K562 (cell line): ENCODE measurements around the gene PALM3. TPM values are rescaled to one million over a fixed set of nuclear protein-coding genes. Genes with fewer than 3 reads are reported as not detected.

Experiments used
- ATAC-seq: fragments of 200-7000 bp; cut with Tn5 transposase; 3 replicates; pipeline ENCODE4 v1.9.1; 2020; ENCODE audit warnings: moderate library complexity
- BruUV-seq: library from RNA; stranded (reverse); fragments of 400-500 nt; replicated peaks from 2 replicates; lab custom pipeline; 2021; lab: Mats Ljungman, UMichigan
- CTCF ChIA-PET: fragments of 300-600 bp; formaldehyde crosslinking; extraction: SDS; loops from one replicate; lab custom pipeline; 2021; ENCODE audit warnings: low intra/inter-chr PET ratio; lab: Yijun Ruan, JAX
- POLR2A ChIA-PET: fragments of 300-600, 350-650 bp; sonication (Branson Sonifier 250); formaldehyde crosslinking; extraction: SDS; loops from one replicate; lab custom pipeline; 2021; ENCODE audit warnings: antibody characterized with exemption, inconsistent platforms; lab: Yijun Ruan, JAX
- DNase-seq, 4 experiments: peaks; one replicate each; pipeline versions ENCODE4 v3.0.0 to v3.0.0-alpha.2; 2011 to 2018; ENCODE audit warnings: low spot score in 3 of 4, mixed read lengths in 3 of 4; ENCODE audit errors: extremely low read depth in 1 of 4
- FAIRE-seq: peaks from 2 replicates; lab custom pipeline; 2011; peaks lifted over from hg19 to GRCh38; lab: Jason Lieb, UNC
- H2AFZ ChIP-seq: 2 replicates; pipeline ENCODE4 v1.6.0; 2011; ENCODE audit warnings: low read depth, low read length, control low read depth, inconsistent platforms
- H3K27ac ChIP-seq: fragments of 200-600 bp; 3 replicates; pipeline ENCODE4 v1.8.0; 2011; ENCODE audit warnings: low read depth, mild to moderate bottlenecking, control low read depth, inconsistent platforms, low read length, moderate library complexity, mixed read lengths; ENCODE audit errors: extremely low read depth
- H3K27me3 ChIP-seq, 2 experiments: fragments of 300-600 bp in 1 of 2; 2 replicates in 1 of 2; 3 replicates in 1 of 2; pipeline versions ENCODE4 v1.6.0 to v1.8.0; 2011; ENCODE audit warnings: inconsistent platforms in 2 of 2, low read length in 2 of 2, mild to moderate bottlenecking in 1 of 2, mixed read lengths in 1 of 2, moderate library complexity in 1 of 2; ENCODE audit not compliant: control insufficient read depth in 2 of 2, insufficient read depth in 2 of 2
- H3K36me3 ChIP-seq: fragments of 300-600 bp; 3 replicates; pipeline ENCODE4 v1.8.0; 2011; ENCODE audit warnings: mild to moderate bottlenecking, low read length, inconsistent platforms; ENCODE audit not compliant: control insufficient read depth, insufficient read depth
- H3K4me1 ChIP-seq, 2 experiments: fragments of 200-600 bp in 1 of 2; replicated peaks in 1 of 2; 2 replicates in 1 of 2; 3 replicates in 1 of 2; pipeline versions ENCODE4 v1.5.1 to v1.8.0; 2011; ENCODE audit warnings: inconsistent platforms in 2 of 2, low read length in 2 of 2, mild to moderate bottlenecking in 1 of 2, mixed read lengths in 1 of 2, moderate library complexity in 1 of 2; ENCODE audit not compliant: control insufficient read depth in 2 of 2, insufficient read depth in 2 of 2
- H3K4me2 ChIP-seq: 2 replicates; pipeline ENCODE4 v1.6.1; 2011; ENCODE audit warnings: low read length, control low read depth, inconsistent platforms, mixed read lengths; ENCODE audit not compliant: insufficient read depth
- H3K4me3 ChIP-seq: fragments of 200-600 bp; sonication (generic), shearing (Covaris generic); 2 replicates; pipeline ENCODE4 v1.5.1; 2016; ENCODE audit warnings: control low read depth, inconsistent platforms
- H3K79me2 ChIP-seq: fragments of 200-600 bp; 3 replicates; pipeline ENCODE4 v1.8.0; 2011; ENCODE audit warnings: low read length, inconsistent platforms; ENCODE audit not compliant: control insufficient read depth, insufficient read depth
- H3K9ac ChIP-seq, 2 experiments: 2 replicates each; pipeline versions ENCODE4 v1.6.0 to v1.6.1; 2011; ENCODE audit warnings: low read depth in 2 of 2, low read length in 2 of 2, control low read depth in 1 of 2, inconsistent platforms in 1 of 2, mild to moderate bottlenecking in 1 of 2, mixed read lengths in 1 of 2; ENCODE audit not compliant: insufficient read depth in 1 of 2
- H3K9me1 ChIP-seq: one replicate; pipeline ENCODE4 v1.6.0; 2011; ENCODE audit warnings: inconsistent platforms, mild to moderate bottlenecking, low read length, moderate library complexity; ENCODE audit not compliant: control insufficient read depth, insufficient read depth
- H3K9me3 ChIP-seq: replicated peaks from 2 replicates; pipeline ENCODE4 v1.5.1; 2011; ENCODE audit warnings: low read depth, low read length, inconsistent platforms; ENCODE audit not compliant: control insufficient read depth, insufficient read depth
- H4K20me1 ChIP-seq: replicated peaks from 2 replicates; pipeline ENCODE4 v1.6.1; 2011; ENCODE audit warnings: low read length, inconsistent platforms, mixed read lengths; ENCODE audit not compliant: control insufficient read depth, insufficient read depth
- RBM25 ChIP-seq: fragments of 200-400 bp; formaldehyde crosslinking; IDR thresholded peaks from 2 replicates; pipeline ENCODE4 v1.6.1; 2018; ENCODE audit warnings: low read length, low read depth, moderate library complexity; ENCODE audit not compliant: severe bottlenecking
- RNF2 ChIP-seq: sonication (generic); IDR thresholded peaks from 2 replicates; pipeline ENCODE4 v1.6.1; 2016
- SUPT5H ChIP-seq: fragments of 450-650 bp; IDR thresholded peaks from 2 replicates; pipeline ENCODE4 v1.6.1; 2016
- WGBS: fragments of 100-300 bp; shearing (Covaris generic); methylation state at CpG from one replicate; pipeline ENCODE4 v1.1.6; 2016; ENCODE audit warnings: low coverage, mixed read lengths; ENCODE audit not compliant: insufficient coverage; ENCODE audit errors: missing lambda C conversion rate; 5-methylcytosine and 5-hydroxymethylcytosine counted together
- in situ Hi-C: fragments of 300-500 bp; cut with MboI; formaldehyde crosslinking; loops from 4 replicates; pipeline ENCODE4 v1.15.0; 2018; ENCODE audit warnings: inconsistent platforms, mixed read lengths
- intact Hi-C: fragments of 100-400 bp; cut with micrococcal nuclease; formaldehyde crosslinking; loops from 2 replicates; pipeline ENCODE4 v1.14.2; 2022
- polyA plus RNA-seq, 8 experiments: library from polyadenylated mRNA; depleted of rRNA in 4 of 8; stranded (reverse) in 5 of 8; unstranded in 3 of 8; fragments of >200 nt; fragmentation: Nextera tagmentation in 2 of 8; fragmentation: Illumina TruSeq in 1 of 8; extraction: Ambion mirVana in 2 of 8; extraction: Trizol in 1 of 8; gene quantifications; 2 replicates each; pipeline versions ENCODE4 v1.2.1 to v1.2.3, GENCODE V29; 2011 to 2014; ENCODE audit warnings: inconsistent platforms in 1 of 8, missing spikeins in 1 of 8
- total RNA-seq, 7 experiments: library from RNA; depleted of rRNA in 6 of 7; stranded (reverse); fragments of >200 nt in 6 of 7; fragmentation: Illumina TruSeq in 2 of 7; extraction: Trizol in 2 of 7; gene quantifications; 2 replicates each; pipeline versions ENCODE4 v1.2.1 to v1.2.3, GENCODE V29; 2011 to 2021; ENCODE audit warnings: low replicate concordance in 1 of 7
- TF ChIP-seq, protein P1 (sequence below): sonication (generic); formaldehyde crosslinking; IDR thresholded peaks from 2 replicates; pipeline ENCODE4 v1.8.1; 2022; ENCODE audit warnings: missing genetic modification reagents
- TF ChIP-seq, protein P2 (sequence below): fragments of 450-650 bp; IDR thresholded peaks from 2 replicates; pipeline ENCODE4 v1.6.1; 2016
- TF ChIP-seq, protein P3 (sequence below): fragments of 250-450 bp; sonication (Bioruptor Pico); IDR thresholded peaks from 2 replicates; pipeline ENCODE4 v1.5.0; 2021; ENCODE audit warnings: mild to moderate bottlenecking, borderline replicate concordance

PALM3 gene
- total and polyA plus RNA-seq, 9 of the 15 experiments (the other 6 are each of a cell fraction or from before 2014, with no cell fraction given) = 0.07 to 9.3 (median 3.3) TPM

DNA sequence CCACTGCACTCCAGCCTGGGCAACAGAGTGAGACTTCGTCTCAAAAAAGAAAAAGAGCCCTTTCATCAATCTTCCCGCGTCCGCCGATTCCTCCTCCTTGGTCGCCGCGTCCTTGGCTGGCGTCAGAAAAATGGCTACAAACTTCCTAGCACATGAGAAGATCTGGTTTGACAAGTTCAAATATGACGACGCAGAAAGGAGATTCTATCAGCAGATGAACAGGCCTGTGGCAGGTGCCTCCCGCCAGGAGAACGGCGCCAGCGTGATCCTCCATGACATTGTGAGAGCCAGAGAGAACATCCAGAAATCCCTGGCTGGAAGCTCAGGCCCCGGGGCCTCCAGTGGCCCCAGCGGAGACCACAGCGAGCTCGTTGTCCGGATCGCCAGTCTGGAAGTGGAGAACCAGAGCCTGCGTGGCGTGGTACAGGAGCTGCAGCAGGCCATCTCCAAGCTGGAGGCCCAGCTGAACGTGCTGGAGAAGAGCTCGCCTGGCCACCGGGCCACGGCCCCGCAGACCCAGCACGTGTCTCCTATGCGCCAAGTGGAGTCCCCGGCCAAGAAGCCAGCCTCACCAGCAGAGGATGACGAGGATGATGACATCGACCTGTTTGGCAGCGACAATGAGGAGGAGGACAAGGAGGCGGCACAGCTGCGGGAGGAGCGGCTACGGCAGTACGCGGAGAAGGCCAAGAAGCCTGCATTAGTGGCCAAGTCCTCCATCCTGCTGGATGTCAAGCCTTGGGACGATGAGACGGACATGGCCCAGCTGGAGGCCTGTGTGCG, 8.6 kb upstream of the PALM3 start (continued):
- TF ChIP-seq, protein P1, sequence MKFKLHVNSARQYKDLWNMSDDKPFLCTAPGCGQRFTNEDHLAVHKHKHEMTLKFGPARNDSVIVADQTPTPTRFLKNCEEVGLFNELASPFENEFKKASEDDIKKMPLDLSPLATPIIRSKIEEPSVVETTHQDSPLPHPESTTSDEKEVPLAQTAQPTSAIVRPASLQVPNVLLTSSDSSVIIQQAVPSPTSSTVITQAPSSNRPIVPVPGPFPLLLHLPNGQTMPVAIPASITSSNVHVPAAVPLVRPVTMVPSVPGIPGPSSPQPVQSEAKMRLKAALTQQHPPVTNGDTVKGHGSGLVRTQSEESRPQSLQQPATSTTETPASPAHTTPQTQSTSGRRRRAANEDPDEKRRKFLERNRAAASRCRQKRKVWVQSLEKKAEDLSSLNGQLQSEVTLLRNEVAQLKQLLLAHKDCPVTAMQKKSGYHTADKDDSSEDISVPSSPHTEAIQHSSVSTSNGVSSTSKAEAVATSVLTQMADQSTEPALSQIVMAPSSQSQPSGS (CRISPR knock-in tag) = no peak
- no peak for TF ChIP-seq SUPT5H
- TF ChIP-seq RNF2 = no peak

DNA sequence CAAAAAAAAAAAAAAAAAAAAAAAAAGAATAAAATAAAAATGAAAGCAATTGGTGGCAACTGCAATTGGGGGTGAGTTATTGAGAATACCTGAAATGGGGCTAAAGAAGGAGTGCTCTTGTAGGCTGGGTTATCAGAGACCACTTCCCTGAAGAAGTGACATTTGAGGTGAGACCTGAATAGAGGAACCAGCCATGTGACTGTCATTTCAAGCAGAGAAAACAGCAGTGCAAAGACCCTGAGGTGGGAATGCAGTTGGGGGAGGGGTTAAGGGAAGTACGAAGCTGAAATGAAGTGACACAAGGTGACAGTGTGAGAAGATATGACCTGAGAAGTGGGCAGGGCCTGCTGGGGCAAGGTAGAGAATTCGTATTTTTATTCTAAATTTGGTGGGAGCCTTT, 4.3 kb upstream of the PALM3 start:
- in situ Hi-C loops = loop anchor here (25.0 kb wide), 1 partner anchor 479 kb away; no protein-coding TSS in a partner anchor
- no peak for ATAC-seq
- DNase-seq = no peak

More for the DNA sequence above, 4.3 kb upstream of the PALM3 start:
- Histone ChIP-seq H3K4me2 (no peak overlapping the region), H4K20me1 (no peaks in the 10 kb centered on the region), H3K9me1 (no peaks in the 10 kb centered on the region), H3K4me1 (peaks cover 7 to 19% of the 10 kb centered on the region in 2 experiments), H3K4me3 (no peak overlapping the region), H3K9me3 (no peaks in the 10 kb centered on the region), H3K27ac (no peak overlapping the region), H3K36me3 (no peaks in the 10 kb centered on the region), H3K9ac (no peak overlapping the region), H3K79me2 (no peaks in the 10 kb centered on the region), H3K27me3 (no peaks in the 10 kb centered on the region), H2AFZ (0 out of 2 replicates have a peak overlapping the region, but pooled peaks have one; percentile 14)
- TF ChIP-seq, protein P2, sequence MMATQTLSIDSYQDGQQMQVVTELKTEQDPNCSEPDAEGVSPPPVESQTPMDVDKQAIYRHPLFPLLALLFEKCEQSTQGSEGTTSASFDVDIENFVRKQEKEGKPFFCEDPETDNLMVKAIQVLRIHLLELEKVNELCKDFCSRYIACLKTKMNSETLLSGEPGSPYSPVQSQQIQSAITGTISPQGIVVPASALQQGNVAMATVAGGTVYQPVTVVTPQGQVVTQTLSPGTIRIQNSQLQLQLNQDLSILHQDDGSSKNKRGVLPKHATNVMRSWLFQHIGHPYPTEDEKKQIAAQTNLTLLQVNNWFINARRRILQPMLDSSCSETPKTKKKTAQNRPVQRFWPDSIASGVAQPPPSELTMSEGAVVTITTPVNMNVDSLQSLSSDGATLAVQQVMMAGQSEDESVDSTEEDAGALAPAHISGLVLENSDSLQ = 0 out of 2 replicates have a peak, but pooled peaks have one; percentile 7
- TF ChIP-seq RBM25 = peak; percentile 72
- TF ChIP-seq, protein P3, sequence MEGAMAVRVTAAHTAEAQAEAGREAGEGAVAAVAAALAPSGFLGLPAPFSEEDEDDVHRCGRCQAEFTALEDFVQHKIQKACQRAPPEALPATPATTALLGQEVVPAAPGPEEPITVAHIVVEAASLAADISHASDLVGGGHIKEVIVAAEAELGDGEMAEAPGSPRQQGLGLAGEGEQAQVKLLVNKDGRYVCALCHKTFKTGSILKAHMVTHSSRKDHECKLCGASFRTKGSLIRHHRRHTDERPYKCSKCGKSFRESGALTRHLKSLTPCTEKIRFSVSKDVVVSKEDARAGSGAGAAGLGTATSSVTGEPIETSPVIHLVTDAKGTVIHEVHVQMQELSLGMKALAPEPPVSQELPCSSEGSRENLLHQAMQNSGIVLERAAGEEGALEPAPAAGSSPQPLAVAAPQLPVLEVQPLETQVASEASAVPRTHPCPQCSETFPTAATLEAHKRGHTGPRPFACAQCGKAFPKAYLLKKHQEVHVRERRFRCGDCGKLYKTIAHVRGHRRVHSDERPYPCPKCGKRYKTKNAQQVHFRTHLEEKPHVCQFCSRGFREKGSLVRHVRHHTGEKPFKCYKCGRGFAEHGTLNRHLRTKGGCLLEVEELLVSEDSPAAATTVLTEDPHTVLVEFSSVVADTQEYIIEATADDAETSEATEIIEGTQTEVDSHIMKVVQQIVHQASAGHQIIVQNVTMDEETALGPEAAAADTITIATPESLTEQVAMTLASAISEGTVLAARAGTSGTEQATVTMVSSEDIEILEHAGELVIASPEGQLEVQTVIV (CRISPR knock-in tag) = no peak
- BruUV-seq = no TSS peak
- CTCF ChIA-PET = no interaction called here
- FAIRE-seq = peak; percentile 35
- POLR2A ChIA-PET = no interaction called here
- WGBS = 8% methylated on average over 2 of the region's 2 CpGs
- intact Hi-C loops = no loop called here
